ENCODE measurements around the gene SPA17.

DNA sequence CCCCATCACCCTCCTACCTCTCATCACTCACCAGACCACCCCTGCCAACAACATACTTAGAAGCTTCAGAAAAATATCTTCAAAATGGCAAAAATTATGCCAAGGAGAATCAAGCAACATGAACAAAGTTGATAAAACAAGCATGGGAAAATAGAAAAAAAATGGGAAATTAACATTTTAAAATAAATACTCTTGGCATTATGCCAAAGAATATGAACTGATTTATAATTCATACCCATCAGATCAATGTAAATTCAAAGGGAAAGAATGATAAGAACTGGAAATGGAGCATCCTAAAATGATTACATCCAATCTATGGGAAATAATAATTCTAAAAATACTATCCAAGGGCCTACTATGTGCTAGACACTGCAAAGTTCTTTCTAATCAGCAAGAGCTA lies 12.2 kb upstream of the SPA17 start:
- TF ChIP-seq, protein P1, sequence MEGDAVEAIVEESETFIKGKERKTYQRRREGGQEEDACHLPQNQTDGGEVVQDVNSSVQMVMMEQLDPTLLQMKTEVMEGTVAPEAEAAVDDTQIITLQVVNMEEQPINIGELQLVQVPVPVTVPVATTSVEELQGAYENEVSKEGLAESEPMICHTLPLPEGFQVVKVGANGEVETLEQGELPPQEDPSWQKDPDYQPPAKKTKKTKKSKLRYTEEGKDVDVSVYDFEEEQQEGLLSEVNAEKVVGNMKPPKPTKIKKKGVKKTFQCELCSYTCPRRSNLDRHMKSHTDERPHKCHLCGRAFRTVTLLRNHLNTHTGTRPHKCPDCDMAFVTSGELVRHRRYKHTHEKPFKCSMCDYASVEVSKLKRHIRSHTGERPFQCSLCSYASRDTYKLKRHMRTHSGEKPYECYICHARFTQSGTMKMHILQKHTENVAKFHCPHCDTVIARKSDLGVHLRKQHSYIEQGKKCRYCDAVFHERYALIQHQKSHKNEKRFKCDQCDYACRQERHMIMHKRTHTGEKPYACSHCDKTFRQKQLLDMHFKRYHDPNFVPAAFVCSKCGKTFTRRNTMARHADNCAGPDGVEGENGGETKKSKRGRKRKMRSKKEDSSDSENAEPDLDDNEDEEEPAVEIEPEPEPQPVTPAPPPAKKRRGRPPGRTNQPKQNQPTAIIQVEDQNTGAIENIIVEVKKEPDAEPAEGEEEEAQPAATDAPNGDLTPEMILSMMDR (conservative IDR thresholded peaks at IDR 0.05; ENCODE audit: low read length) = no peak
- no peak for TF ChIP-seq EZH2phosphoT487 (IDR thresholded peaks at IDR 0.05; ENCODE audit: borderline replicate concordance)

Data from Loucy (cell line).